Colonic mucosa (tissue), 4 donors: ENCODE data around the gene ATP2B3. TPM values are rescaled to one million over a fixed set of nuclear protein-coding genes. Genes with fewer than 3 reads are reported as not detected.

ENCODE experiments used
- DNase-seq: peaks from one replicate; pipeline ENCODE4 v3.0.0-alpha.2; 2020
- H3K27ac ChIP-seq: fragments of 200-600 bp; one replicate; pipeline ENCODE4 v1.8.0; 2021
- H3K27me3 ChIP-seq: fragments of 200-600 bp; one replicate; pipeline ENCODE4 v1.8.0; 2021
- H3K36me3 ChIP-seq: fragments of 200-600 bp; one replicate; pipeline ENCODE4 v1.8.0; 2021
- H3K4me1 ChIP-seq: fragments of 200-600 bp; one replicate; pipeline ENCODE4 v1.8.0; 2021; ENCODE audit warnings: mild to moderate bottlenecking
- H3K4me3 ChIP-seq: fragments of 200-600 bp; one replicate; pipeline ENCODE4 v1.8.0; 2021
- H3K9ac ChIP-seq, 2 donors: one replicate each; pipeline ENCODE4 v1.7.0; 2013; ENCODE audit warnings: control low read depth in 2 of 2, low read depth in 2 of 2, low read length in 2 of 2
- H3K9me3 ChIP-seq: fragments of 200-600 bp; one replicate; pipeline ENCODE4 v1.8.0; 2021
- CTCF ChIP-seq: fragments of 200-600 bp; IDR thresholded peaks from one replicate; pipeline ENCODE4 v1.8.0; 2022; ENCODE audit warnings: antibody characterized with exemption, mild to moderate bottlenecking
- intact Hi-C: fragments of 100-400 bp; cut with DNase I; formaldehyde crosslinking; loops from one replicate; pipeline ENCODE4 v1.14.1; 2022
- total RNA-seq, 2 donors: library from RNA; stranded (reverse); fragmentation: NEBNext Ultra II Directional in 1 of 2; extraction: Animal tissue kit (Norgen Biotek cat#: 25700) in 1 of 2; gene quantifications; one replicate each; pipeline ENCODE4 v1.2.1, GENCODE V29; 2021
- donor health status: healthy.
- donor health status: DM: no; HTN: no; CAD: no.
- donor health status: DM: no; HTN: no; CAD: no.

Gene ATP2B3
- total RNA-seq, 2 donors from 2014 or later, result 0.24 TPM; not detected in 1

- TF ChIP-seq CTCF, result no peak
- Histone ChIP-seq H3K36me3 (no peaks in the 10 kb centered on the region), H3K4me3 (no peak overlapping the region), H3K27me3 (no peaks in the 10 kb centered on the region), H3K4me1 (no peaks in the 10 kb centered on the region), H3K27ac (no peak overlapping the region), H3K9ac (no peak overlapping the region), H3K9me3 (no peaks in the 10 kb centered on the region)
- DNase-seq, result no peak
- intact Hi-C loops, result no loop called here
Measured at GRCh38 chrX:153573984-153574383, 56.5 kb downstream of the ATP2B3 start.

- Histone ChIP-seq H3K4me3 (no peak overlapping the region), H3K9ac (no peak overlapping the region), H3K9me3 (no peaks in the 10 kb centered on the region), H3K27me3 (no peaks in the 10 kb centered on the region), H3K36me3 (no peaks in the 10 kb centered on the region), H3K4me1 (no peaks in the 10 kb centered on the region), H3K27ac (no peak overlapping the region)
- intact Hi-C loops, result no loop called here
- DNase-seq, result no peak
- TF ChIP-seq CTCF, result no peak
Measured at GRCh38 chrX:153576239-153576870, 58.9 kb downstream of the ATP2B3 start.

- TF ChIP-seq CTCF, result no peak
- Histone ChIP-seq H3K9ac (no peak overlapping the region), H3K36me3 (no peaks in the 10 kb centered on the region), H3K27me3 (no peaks in the 10 kb centered on the region), H3K27ac (no peak overlapping the region), H3K4me1 (no peaks in the 10 kb centered on the region), H3K4me3 (no peak overlapping the region), H3K9me3 (no peaks in the 10 kb centered on the region)
- intact Hi-C loops, result no loop called here
- DNase-seq, result no peak
Measured at GRCh38 chrX:153576961-153577360, 59.5 kb downstream of the ATP2B3 start.

GRCh38 chrX:153578200-153578835 lies 60.9 kb downstream of the ATP2B3 start:
- no peaks in the 10 kb centered on the region for H3K27me3 ChIP-seq
- H3K36me3 ChIP-seq, result no peaks in the 10 kb centered on the region
- DNase-seq, result no peak
- no peak for TF ChIP-seq CTCF
- H3K9me3 ChIP-seq, result no peaks in the 10 kb centered on the region
- no peak overlapping the region for H3K9ac ChIP-seq
- no peaks in the 10 kb centered on the region for H3K4me1 ChIP-seq
- H3K4me3 ChIP-seq, result no peak overlapping the region
- intact Hi-C loops, result no loop called here
- H3K27ac ChIP-seq, result no peak overlapping the region

GRCh38 chrX:153578889-153579288 lies 61.4 kb downstream of the ATP2B3 start:
- Histone ChIP-seq H3K4me1 (no peaks in the 10 kb centered on the region), H3K27ac (no peak overlapping the region), H3K36me3 (no peaks in the 10 kb centered on the region), H3K4me3 (no peak overlapping the region), H3K9me3 (no peaks in the 10 kb centered on the region), H3K27me3 (no peaks in the 10 kb centered on the region), H3K9ac (no peak overlapping the region)
- intact Hi-C loops, result no loop called here
- TF ChIP-seq CTCF, result no peak
- DNase-seq, result no peak
